GM10847 (cell line): ENCODE measurements around the gene ZNF438.

ENCODE experiments used
- POLR2A ChIP-seq: IDR thresholded peaks from 2 replicates; pipeline ENCODE4 v1.6.1; 2011; ENCODE audit not compliant: insufficient read length; ENCODE audit errors: extremely low read depth

Gene ZNF438

GRCh38 chr10:31058795-31059703 lies 27.4 kb upstream of the ZNF438 start:
- no peak for TF ChIP-seq POLR2A

- no peak for TF ChIP-seq POLR2A
Measured at GRCh38 chr10:31055573-31056251, 24.0 kb upstream of the ZNF438 start.

DNA sequence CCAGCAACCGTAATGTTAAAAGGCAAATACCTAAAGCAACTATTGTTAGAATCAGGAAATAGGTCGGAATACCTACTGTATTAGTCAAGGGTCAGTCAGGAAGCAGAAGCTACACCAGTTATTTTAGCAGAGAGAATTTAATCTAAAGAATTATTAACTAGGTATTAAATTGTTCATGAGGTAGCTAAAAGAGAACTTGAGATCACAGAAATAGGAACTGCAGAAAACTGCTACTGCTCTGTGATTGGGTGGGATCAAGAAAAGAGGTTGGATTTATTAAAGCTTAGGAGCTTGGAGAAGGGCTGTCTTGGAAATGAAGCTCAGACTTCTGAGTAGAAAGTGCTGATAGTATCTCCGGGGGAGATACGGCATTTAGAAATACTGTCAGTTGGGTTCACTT lies 20.0 kb upstream of the ZNF438 start:
- no peak for TF ChIP-seq POLR2A

- TF ChIP-seq POLR2A: no peak
Measured at GRCh38 chr10:31042670-31043069, 11.0 kb upstream of the ZNF438 start.

GRCh38 chr10:31041011-31041410 lies 9.3 kb upstream of the ZNF438 start:
- no peak for TF ChIP-seq POLR2A

GRCh38 chr10:31037749-31038148 lies 6.1 kb upstream of the ZNF438 start:
- TF ChIP-seq POLR2A: no peak

DNA sequence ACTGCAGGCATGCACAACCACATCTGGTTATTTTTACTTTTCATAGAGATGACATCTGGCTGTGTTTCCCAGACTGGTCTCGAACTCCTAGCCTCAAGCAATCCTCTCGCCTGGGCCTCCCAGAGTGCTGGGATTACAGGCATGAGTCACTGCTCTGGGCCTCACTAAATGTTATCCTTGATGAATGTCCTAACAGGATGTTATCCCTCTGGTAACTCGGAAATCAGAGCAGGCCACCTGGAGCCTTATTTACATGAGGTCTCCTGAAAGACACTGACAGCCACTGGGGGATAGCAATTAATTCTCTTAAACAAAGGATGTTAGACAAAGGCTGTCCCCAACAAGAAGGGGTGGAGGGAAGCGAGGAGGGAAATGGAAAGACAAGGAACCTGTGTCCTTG lies 4.5 kb upstream of the ZNF438 start:
- no peak for TF ChIP-seq POLR2A

GRCh38 chr10:31035266-31035798 lies 3.7 kb upstream of the ZNF438 start:
- no peak for TF ChIP-seq POLR2A

DNA sequence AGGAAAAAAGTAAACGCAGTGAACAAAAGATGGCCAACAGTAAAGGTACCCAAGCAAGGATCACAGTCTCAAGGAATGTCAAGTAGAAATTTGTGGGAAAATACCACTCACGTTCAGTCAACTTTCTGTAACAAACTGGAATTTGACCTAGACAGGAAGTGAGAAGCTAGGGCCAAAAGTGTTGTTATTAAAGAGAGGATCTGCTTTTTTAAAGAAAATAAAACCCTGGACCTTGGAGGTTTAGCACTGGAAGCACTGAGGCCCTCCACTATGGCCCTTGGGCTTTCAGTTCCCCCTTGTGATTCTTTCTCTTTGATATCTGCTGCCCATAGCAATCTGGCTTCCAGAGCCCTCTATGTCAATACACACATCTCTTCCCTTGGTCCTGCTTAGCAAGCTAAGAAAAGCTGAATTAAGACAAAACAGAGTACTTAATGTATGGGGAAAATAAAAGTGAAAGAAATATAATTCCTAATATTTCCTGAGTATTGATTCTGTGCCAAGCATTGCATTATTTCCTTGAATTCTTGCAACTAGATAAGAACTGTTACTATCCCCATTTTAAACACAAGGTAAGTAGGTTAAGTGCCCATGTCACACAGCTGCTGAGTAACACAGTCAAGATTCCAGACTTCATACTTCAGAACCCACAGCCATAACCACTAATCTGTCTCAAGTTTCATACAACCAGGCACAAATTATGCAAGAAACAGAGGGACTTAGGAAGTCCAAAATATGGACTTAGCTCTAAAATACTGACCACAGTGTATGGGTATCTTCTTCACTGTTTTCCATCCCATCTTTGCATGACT lies 2.6 kb upstream of the ZNF438 start:
- no peak for TF ChIP-seq POLR2A

DNA sequence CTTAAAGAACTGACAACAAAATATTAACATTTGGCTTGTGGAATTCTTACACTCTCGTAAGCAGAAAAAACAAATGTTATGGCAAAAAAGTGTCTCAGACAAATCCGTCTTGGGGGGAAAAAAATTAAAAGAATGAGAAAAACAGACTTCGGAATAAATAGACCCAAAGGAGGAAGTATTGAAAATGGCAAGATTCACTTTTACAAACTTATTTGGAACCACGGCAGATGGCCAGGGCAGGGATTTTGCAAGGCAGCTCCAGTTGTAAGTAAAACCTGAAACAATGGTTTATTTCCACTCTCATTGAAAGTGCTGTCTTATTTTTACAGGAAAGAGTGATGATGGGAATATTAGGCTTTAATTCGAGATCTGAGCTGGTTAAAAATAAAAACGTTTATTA lies 1.5 kb upstream of the ZNF438 start:
- no peak for TF ChIP-seq POLR2A

GRCh38 chr10:31032258-31033132 lies 830 bp upstream of the ZNF438 start:
- no peak for TF ChIP-seq POLR2A

GRCh38 chr10:31031205-31031557 lies 484 bp downstream of the ZNF438 start:
- TF ChIP-seq POLR2A: no peak

- TF ChIP-seq POLR2A: no peak
Measured at GRCh38 chr10:31030800-31031199, 865 bp downstream of the ZNF438 start.

- TF ChIP-seq POLR2A: no peak
Measured at GRCh38 chr10:31030260-31030659, 1.4 kb downstream of the ZNF438 start.
